GM23248 (cell line): ENCODE results near the gene EAPP. TPM values are rescaled to one million over a fixed set of nuclear protein-coding genes. Genes with fewer than 3 reads are reported as not detected.
"Not testable (repeated sequence)": the region's sequence is repeated elsewhere in the genome, so short reads cannot be mapped to it uniquely, and the experiment has no call there.

Experiments
- DNase-seq: peaks from one replicate; pipeline ENCODE4 v3.0.0-alpha.2; 2015
- H2AFZ ChIP-seq: fragments of 200-600 bp; sonication (generic); 2 replicates; pipeline ENCODE4 v1.6.1; 2016; ENCODE audit warnings: antibody characterized with exemption
- H3F3A ChIP-seq: fragments of 200-600 bp; sonication (generic); 2 replicates; pipeline ENCODE4 v1.6.1; 2016; ENCODE audit warnings: mild to moderate bottlenecking, antibody characterized with exemption, mixed run types; ENCODE audit not compliant: insufficient read depth
- H3K27ac ChIP-seq: fragments of 200-600 bp; sonication (generic); 2 replicates; pipeline ENCODE4 v1.5.1; 2016; ENCODE audit warnings: mild to moderate bottlenecking
- H3K27me3 ChIP-seq: fragments of 200-600 bp; sonication (generic); replicated peaks from 2 replicates; pipeline ENCODE4 v1.6.1; 2016; ENCODE audit warnings: mild to moderate bottlenecking; ENCODE audit not compliant: insufficient read depth
- H3K36me3 ChIP-seq: fragments of 200-600 bp; sonication (generic); 2 replicates; pipeline ENCODE4 v1.6.1; 2016; ENCODE audit warnings: low read depth, mild to moderate bottlenecking
- H3K4me1 ChIP-seq: fragments of 200-600 bp; sonication (generic); 2 replicates; pipeline ENCODE4 v1.6.1; 2016; ENCODE audit warnings: mild to moderate bottlenecking; ENCODE audit not compliant: insufficient read depth
- H3K4me2 ChIP-seq: fragments of 200-600 bp; sonication (generic); one replicate; pipeline ENCODE4 v1.6.1; 2016; ENCODE audit warnings: mild to moderate bottlenecking; ENCODE audit not compliant: unreplicated experiment
- H3K4me3 ChIP-seq: fragments of 200-600 bp; sonication (generic); 2 replicates; pipeline ENCODE4 v1.5.1; 2016; ENCODE audit warnings: mild to moderate bottlenecking
- H3K79me2 ChIP-seq: fragments of 200-600 bp; sonication (generic); 2 replicates; pipeline ENCODE4 v1.6.1; 2016; ENCODE audit warnings: mild to moderate bottlenecking; ENCODE audit not compliant: insufficient read depth
- H3K9ac ChIP-seq: fragments of 200-600 bp; sonication (generic); 2 replicates; pipeline ENCODE4 v1.6.1; 2016; ENCODE audit warnings: mild to moderate bottlenecking
- H3K9me2 ChIP-seq: fragments of 200-600 bp; sonication (generic); 2 replicates; pipeline ENCODE4 v1.6.1; 2016; ENCODE audit warnings: mixed run types, mild to moderate bottlenecking, moderate library complexity; ENCODE audit not compliant: insufficient read depth
- H3K9me3 ChIP-seq: fragments of 200-600 bp; sonication (generic); one replicate; pipeline ENCODE4 v1.6.1; 2017; ENCODE audit warnings: low read depth
- H4K20me1 ChIP-seq: fragments of 200-600 bp; sonication (generic); 2 replicates; pipeline ENCODE4 v1.6.0; 2016; ENCODE audit not compliant: insufficient read depth
- EZH2 ChIP-seq: fragments of 200-600 bp; sonication (generic); IDR thresholded peaks from 2 replicates; pipeline ENCODE4 v1.6.1; 2018; ENCODE audit warnings: antibody characterized with exemption, mild to moderate bottlenecking; ENCODE audit not compliant: insufficient read depth, poor library complexity, severe bottlenecking
- EZH2phosphoT487 ChIP-seq: fragments of 200-600 bp; sonication (generic); IDR thresholded peaks from 2 replicates; pipeline ENCODE4 v1.6.1; 2018; ENCODE audit warnings: antibody characterized with exemption, moderate library complexity, mild to moderate bottlenecking, low read depth; ENCODE audit not compliant: insufficient read depth
- WGBS, 2 experiments: methylation state at CpG; one replicate each; pipeline ENCODE4 v1.1.6; 2015 to 2017; ENCODE audit warnings: low lambda C conversion rate in 2 of 2, low coverage in 1 of 2; ENCODE audit errors: missing lambda C conversion rate in 2 of 2; 5-methylcytosine and 5-hydroxymethylcytosine counted together
- in situ Hi-C: fragments of 300-500 bp; cut with MboI; formaldehyde crosslinking; loops from 2 replicates; pipeline ENCODE4 v1.15.0; 2020
- polyA plus RNA-seq: library from polyadenylated mRNA; unstranded; fragments of >200 nt; fragmentation: Nextera tagmentation; extraction: Ambion mirVana; gene quantifications from 2 replicates; pipeline ENCODE4 v1.2.1, GENCODE V29; 2016
- total RNA-seq: library from RNA; depleted of rRNA; stranded (reverse); fragments of >200 nt; shearing (Covaris generic); gene quantifications from 2 replicates; pipeline ENCODE4 v1.2.3, GENCODE V29; 2014

Gene EAPP
- total and polyA plus RNA-seq, 2 experiments from 2014 or later: 42.7 to 56.1 TPM

DNA sequence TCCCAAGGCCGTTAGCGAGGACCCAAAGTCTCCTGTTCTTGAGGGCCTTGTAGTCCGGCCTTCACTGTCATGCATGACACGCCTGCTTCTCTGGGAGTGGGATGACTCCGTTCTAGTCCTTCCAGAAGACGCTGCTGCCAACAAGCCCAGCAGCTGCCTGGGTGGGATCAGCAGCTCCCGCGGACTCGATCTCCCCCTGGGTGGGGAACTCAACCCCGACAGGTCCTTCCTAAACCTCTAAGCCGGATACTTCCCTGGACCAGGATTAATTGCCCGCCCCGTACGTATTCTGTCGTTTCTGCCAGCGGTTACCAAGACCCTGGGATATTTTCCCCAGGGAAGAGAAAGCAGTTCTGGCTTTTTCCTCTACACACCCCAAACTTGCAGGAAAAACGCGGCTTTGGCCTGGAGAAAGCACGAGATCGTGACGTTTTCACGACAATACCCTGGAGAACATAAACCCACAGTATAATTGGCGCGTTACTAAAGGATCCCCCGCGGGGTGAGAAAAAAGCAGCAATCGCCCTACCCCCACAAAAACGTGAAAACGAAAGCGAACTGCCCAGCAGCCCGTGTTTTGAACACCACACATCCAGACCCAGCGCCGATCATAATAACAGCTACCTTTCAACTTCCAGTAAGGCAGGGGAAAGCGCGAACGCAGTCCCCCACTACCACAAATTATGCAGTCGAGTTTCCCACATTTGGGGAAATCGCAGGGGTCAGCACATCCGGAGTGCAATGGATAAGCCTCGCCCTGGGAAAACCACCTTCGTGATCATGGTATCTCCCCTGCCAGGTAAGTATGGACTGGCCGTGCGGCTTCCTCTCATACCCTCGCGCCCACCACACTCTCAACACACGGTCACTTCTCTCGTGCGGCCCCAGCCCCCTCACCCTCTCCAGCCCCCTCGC lies 16.3 kb upstream of the EAPP start:
- H2AFZ ChIP-seq, H3K27me3 ChIP-seq, H3K9me2 ChIP-seq, H3K27ac ChIP-seq, H3K4me2 ChIP-seq, H3K4me3 ChIP-seq, H4K20me1 ChIP-seq, H3K4me1 ChIP-seq, H3K36me3 ChIP-seq, in situ Hi-C loops, H3K79me2 ChIP-seq, H3K9ac ChIP-seq, DNase-seq, H3K9me3 ChIP-seq: not testable (repeated sequence)
- no CpG with 5 or more reads among the region's 49 CpGs for WGBS, 2 experiments
- H3F3A ChIP-seq: peaks cover 12% of the 10 kb centered on the region

DNA sequence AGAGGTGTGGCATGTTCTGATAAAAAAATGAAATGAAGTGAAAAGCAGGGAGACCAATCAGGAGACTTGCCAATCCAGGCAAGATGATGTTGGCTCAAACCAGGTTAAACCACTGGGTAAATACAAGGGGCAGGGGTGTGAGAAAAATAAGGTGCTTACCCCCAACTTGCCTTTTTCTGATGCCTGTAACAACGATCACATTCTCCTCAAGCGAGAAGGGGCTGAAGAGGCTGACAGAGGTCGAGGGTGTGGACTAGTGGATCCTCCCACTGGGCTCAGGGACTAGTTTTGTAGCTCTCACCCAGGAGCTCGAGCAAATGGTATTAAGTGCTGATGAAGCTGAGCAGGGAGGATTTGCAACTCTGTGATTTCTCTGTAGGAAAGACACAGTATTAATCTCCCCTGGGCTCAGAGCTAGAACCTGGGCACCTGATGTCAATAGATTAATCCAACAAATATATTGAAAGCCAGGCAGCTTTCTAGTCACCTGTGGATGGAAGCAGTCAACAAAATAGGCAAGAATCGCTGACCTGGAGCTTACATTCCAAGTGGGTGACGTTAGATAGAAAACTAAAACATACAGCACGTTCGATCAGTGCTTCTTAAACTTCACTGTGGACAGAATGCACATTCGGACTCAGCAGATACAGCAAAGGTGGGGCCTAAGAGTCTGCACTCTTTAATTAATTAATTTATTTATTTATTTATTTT lies 15.2 kb upstream of the EAPP start:
- in situ Hi-C loops: no loop called here
- DNase-seq: peak; percentile 61
- Histone ChIP-seq H3K27me3 (no peaks in the 10 kb centered on the region), H3K4me3 (peak overlapping the region; percentile 14; the same call in 1 of the 2 replicates), H3K36me3 (no peaks in the 10 kb centered on the region), H3K79me2 (no peaks in the 10 kb centered on the region), H2AFZ (no peak overlapping the region), H3K4me1 (no peaks in the 10 kb centered on the region; the same call in 1 of the 2 replicates), H4K20me1 (no peaks in the 10 kb centered on the region), H3K9me3 (no peaks in the 10 kb centered on the region), H3F3A (peaks cover 12% of the 10 kb centered on the region), H3K9ac (0 out of 2 replicates have a peak overlapping the region, but pooled peaks have one; percentile 12), H3K27ac (peak overlapping the region; percentile 54), H3K4me2 (peak overlapping the region; percentile 24), H3K9me2 (no peaks in the 10 kb centered on the region)
- no peak for TF ChIP-seq EZH2
- TF ChIP-seq EZH2phosphoT487: no peak
- WGBS, 2 experiments: 37 to 46% methylated on average over 9 of the region's 9 CpGs

DNA sequence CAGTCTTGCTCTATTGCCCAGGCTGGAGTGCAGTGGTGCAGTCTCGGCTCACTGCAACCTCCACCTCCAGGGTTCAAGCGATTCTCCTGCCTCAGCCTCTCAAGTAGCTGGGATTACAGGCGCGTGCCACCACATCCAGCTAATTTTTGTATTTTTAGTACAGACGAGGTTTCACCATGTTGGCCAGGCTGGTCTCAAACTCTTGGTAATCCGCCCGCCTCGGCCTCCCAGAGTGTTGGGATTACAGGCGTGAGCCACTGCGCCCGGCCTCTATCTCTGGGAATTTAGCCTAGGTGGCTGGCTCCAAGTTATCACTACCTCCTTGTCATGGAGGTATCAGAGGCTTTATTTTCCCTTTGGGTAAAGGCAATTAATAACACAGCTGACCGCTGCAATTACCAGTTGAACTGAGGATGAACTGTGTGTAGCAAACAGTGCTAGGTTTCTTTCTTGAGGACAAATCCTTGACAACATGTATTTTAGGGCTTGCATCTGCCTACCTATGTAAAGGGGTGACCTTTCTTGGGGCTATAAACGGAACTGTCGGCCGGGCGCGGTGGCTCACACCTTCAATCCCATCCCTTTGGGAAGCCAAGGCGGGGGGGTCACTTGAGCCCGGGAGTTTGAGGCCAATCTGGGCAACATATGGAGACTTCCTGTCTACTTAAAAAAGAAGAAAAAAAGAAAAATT lies 9.9 kb upstream of the EAPP start:
- in situ Hi-C loops, H4K20me1 ChIP-seq, H3K4me2 ChIP-seq, DNase-seq, H3K27me3 ChIP-seq, H3K9ac ChIP-seq, H3K4me1 ChIP-seq, H3K9me2 ChIP-seq, H3K27ac ChIP-seq, H3K4me3 ChIP-seq, H3K79me2 ChIP-seq, H3K36me3 ChIP-seq, H2AFZ ChIP-seq, H3K9me3 ChIP-seq: not testable (repeated sequence)
- peaks cover 16% of the 10 kb centered on the region for H3F3A ChIP-seq
- 85 to 86% methylated on average over 19 of the region's 19 CpGs for WGBS, 2 experiments

DNA sequence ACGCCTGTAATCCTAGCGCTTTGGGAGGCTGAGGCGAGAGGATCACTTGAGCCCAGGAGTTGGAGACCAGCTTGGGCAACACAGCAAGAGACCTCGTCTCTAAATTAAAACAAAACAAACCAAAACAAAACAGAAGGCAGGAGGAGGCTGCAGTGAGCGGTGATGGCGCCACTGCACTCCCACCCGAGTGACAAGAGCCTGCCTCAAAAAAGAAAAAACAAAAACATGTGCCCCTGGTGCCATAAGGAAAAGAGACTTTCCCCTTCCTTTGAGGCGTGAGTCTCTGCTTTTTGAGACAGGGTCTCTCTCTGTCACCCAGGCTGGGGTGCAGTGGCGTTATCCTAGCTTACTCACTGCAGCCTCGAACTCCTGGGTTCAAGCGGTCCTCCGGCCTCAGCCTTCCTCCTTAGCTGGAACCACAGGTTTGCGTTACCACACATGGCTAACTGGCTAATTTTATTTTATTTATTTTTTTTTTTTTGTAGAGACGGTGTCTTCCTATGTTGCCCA lies 9.0 kb upstream of the EAPP start:
- 86 to 89% methylated on average over 14 of the region's 14 CpGs for WGBS, 2 experiments
- no peak for TF ChIP-seq EZH2
- no peak for TF ChIP-seq EZH2phosphoT487
- H3K4me1 ChIP-seq: peaks cover 3% of the 10 kb centered on the region; the same call in 1 of the 2 replicates
- no peaks in the 10 kb centered on the region for H3K36me3 ChIP-seq
- no peaks in the 10 kb centered on the region for H3K79me2 ChIP-seq
- no peak overlapping the region for H3K4me3 ChIP-seq
- H3K27ac ChIP-seq: no peak overlapping the region
- no peaks in the 10 kb centered on the region for H3K9me2 ChIP-seq
- no peak overlapping the region for H2AFZ ChIP-seq
- no peak overlapping the region for H3K9ac ChIP-seq
- H3F3A ChIP-seq: peaks cover 10% of the 10 kb centered on the region
- peak; percentile 7 for DNase-seq
- in situ Hi-C loops: no loop called here
- H3K4me2 ChIP-seq: no peak overlapping the region
- H3K9me3 ChIP-seq: no peaks in the 10 kb centered on the region
- no peaks in the 10 kb centered on the region for H4K20me1 ChIP-seq
- no peaks in the 10 kb centered on the region for H3K27me3 ChIP-seq

DNA sequence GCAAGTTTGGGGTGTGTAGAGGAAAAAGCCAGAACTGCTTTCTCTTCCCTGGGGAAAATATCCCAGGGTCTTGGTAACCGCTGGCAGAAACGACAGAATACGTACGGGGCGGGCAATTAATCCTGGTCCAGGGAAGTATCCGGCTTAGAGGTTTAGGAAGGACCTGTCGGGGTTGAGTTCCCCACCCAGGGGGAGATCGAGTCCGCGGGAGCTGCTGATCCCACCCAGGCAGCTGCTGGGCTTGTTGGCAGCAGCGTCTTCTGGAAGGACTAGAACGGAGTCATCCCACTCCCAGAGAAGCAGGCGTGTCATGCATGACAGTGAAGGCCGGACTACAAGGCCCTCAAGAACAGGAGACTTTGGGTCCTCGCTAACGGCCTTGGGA lies 7.6 kb upstream of the EAPP start:
- WGBS, 2 experiments: no CpG with 5 or more reads among the region's 16 CpGs
- H3K79me2 ChIP-seq, H4K20me1 ChIP-seq, H3K27me3 ChIP-seq, H3K4me1 ChIP-seq, H2AFZ ChIP-seq, H3K36me3 ChIP-seq, DNase-seq, H3K4me3 ChIP-seq, H3K4me2 ChIP-seq, H3K9ac ChIP-seq, in situ Hi-C loops, H3K9me3 ChIP-seq, H3K9me2 ChIP-seq, H3K27ac ChIP-seq: not testable (repeated sequence)
- peaks cover 10% of the 10 kb centered on the region for H3F3A ChIP-seq

DNA sequence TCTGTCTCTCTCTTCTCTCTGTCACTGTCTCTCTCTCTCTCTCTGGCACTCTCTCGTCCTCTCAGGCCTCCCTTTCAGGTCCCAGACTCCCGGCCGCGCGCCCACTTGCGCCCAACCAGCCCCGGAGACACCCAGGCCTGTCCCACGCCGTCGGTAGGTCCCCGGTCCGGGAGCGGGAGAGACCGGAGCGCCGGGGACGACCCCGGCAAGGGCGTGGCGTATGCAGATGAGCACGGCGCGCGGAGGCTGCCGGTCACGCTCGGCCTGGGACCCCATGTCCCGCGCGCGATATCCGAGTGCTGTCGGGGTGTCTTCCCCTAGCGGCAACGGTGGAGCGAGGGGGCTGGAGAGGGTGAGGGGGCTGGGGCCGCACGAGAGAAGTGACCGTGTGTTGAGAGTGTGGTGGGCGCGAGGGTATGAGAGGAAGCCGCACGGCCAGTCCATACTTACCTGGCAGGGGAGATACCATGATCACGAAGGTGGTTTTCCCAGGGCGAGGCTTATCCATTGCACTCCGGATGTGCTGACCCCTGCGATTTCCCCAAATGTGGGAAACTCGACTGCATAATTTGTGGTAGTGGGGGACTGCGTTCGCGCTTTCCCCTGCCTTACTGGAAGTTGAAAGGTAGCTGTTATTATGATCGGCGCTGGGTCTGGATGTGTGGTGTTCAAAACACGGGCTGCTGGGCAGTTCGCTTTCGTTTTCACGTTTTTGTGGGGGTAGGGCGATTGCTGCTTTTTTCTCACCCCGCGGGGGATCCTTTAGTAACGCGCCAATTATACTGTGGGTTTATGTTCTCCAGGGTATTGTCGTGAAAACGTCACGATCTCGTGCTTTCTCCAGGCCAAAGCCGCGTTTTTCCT lies 7.0 kb upstream of the EAPP start:
- peaks cover 10% of the 10 kb centered on the region for H3F3A ChIP-seq
- WGBS, 2 experiments: no CpG with 5 or more reads among the region's 68 CpGs
- H4K20me1 ChIP-seq, H3K27ac ChIP-seq, H3K9ac ChIP-seq, H3K36me3 ChIP-seq, H2AFZ ChIP-seq, H3K4me1 ChIP-seq, H3K4me3 ChIP-seq, H3K9me3 ChIP-seq, H3K79me2 ChIP-seq, H3K4me2 ChIP-seq, H3K9me2 ChIP-seq, in situ Hi-C loops, DNase-seq, H3K27me3 ChIP-seq: not testable (repeated sequence)
